SK-N-SH treated with all-trans-retinoic acid at 6 μM for 48 hours (cell line): ENCODE results near the gene RHBDF2.
"Not testable (repeated sequence)": the region's sequence is repeated elsewhere in the genome, so short reads cannot be mapped to it uniquely, and the experiment has no call there.

ENCODE experiments used
- ATAC-seq: fragments of 200-7000 bp; cut with Tn5 transposase; 3 replicates; pipeline ENCODE4 v1.9.1; 2020; ENCODE audit warnings: mild to moderate bottlenecking, moderate library complexity
- ARNTL ChIP-seq: fragments of 450-650 bp; formaldehyde crosslinking; IDR thresholded peaks from 2 replicates; pipeline ENCODE4 v1.5.0; 2020; ENCODE audit warnings: low read depth, mild to moderate bottlenecking, moderate library complexity, borderline replicate concordance
- BACH2 ChIP-seq: fragments of 250-450 bp; sonication (Bioruptor Pico); IDR thresholded peaks from 2 replicates; pipeline ENCODE4 v1.9.0; 2021; ENCODE audit warnings: mild to moderate bottlenecking, borderline replicate concordance
- OSR1 ChIP-seq: fragments of 250-450 bp; sonication (Bioruptor Pico); IDR thresholded peaks from 2 replicates; pipeline ENCODE4 v1.8.0; 2022; ENCODE audit warnings: moderate library complexity, mild to moderate bottlenecking, inconsistent platforms
- PATZ1 ChIP-seq: fragments of 250-450 bp; sonication (Bioruptor Pico); IDR thresholded peaks from 2 replicates; pipeline ENCODE4 v1.8.0; 2020; ENCODE audit warnings: mild to moderate bottlenecking, moderate library complexity, borderline replicate concordance
- PPARA ChIP-seq: fragments of 250-450 bp; sonication (Bioruptor Pico); IDR thresholded peaks from 2 replicates; pipeline ENCODE4 v1.5.0; 2020; ENCODE audit warnings: mild to moderate bottlenecking, borderline replicate concordance
- TOX ChIP-seq: fragments of 250-450 bp; sonication (Bioruptor Pico); IDR thresholded peaks from 2 replicates; pipeline ENCODE4 v1.8.0; 2021; ENCODE audit warnings: mild to moderate bottlenecking, moderate library complexity, borderline replicate concordance
- TSHZ2 ChIP-seq: fragments of 250-450 bp; sonication (Bioruptor Pico); IDR thresholded peaks from 2 replicates; pipeline ENCODE4 v1.5.0; 2020; ENCODE audit warnings: mild to moderate bottlenecking, moderate library complexity
- ZC3H10 ChIP-seq: fragments of 250-450 bp; sonication (Bioruptor Pico); IDR thresholded peaks from 2 replicates; pipeline ENCODE4 v1.5.1; 2021; ENCODE audit warnings: mild to moderate bottlenecking, moderate library complexity
- ZFP3 ChIP-seq: fragments of 250-450 bp; sonication (Bioruptor Pico); IDR thresholded peaks from 2 replicates; pipeline ENCODE4 v1.5.0; 2020; ENCODE audit warnings: mild to moderate bottlenecking, moderate library complexity
- ZNF565 ChIP-seq: fragments of 450-650 bp; formaldehyde crosslinking; conservative IDR thresholded peaks from 2 replicates; pipeline ENCODE4 v1.5.0; 2020; ENCODE audit warnings: low read depth, mild to moderate bottlenecking, moderate library complexity
- ZNF70 ChIP-seq: fragments of 450-650 bp; formaldehyde crosslinking; IDR thresholded peaks from 2 replicates; pipeline ENCODE4 v1.5.0; 2020; ENCODE audit warnings: mild to moderate bottlenecking, moderate library complexity
- TF ChIP-seq, protein P1 (sequence below): fragments of 250-450 bp; sonication (Bioruptor Pico); IDR thresholded peaks from 2 replicates; pipeline ENCODE4 v1.5.1; 2021; ENCODE audit warnings: mild to moderate bottlenecking, moderate library complexity
- TF ChIP-seq, protein P2 (sequence below): fragments of 250-450 bp; sonication (Bioruptor Pico); IDR thresholded peaks from 2 replicates; pipeline ENCODE4 v1.5.1; 2020; ENCODE audit warnings: low read depth, mild to moderate bottlenecking, moderate library complexity
- TF ChIP-seq, protein P3 (sequence below): fragments of 250-450 bp; sonication (Bioruptor Pico); IDR thresholded peaks from 2 replicates; pipeline ENCODE4 v1.8.0; 2021; ENCODE audit warnings: low read depth, mild to moderate bottlenecking, moderate library complexity, borderline replicate concordance

RHBDF2 gene

GRCh38 chr17:76517638-76518038 is 16.4 kb upstream of the RHBDF2 start (continued):
- TF ChIP-seq, protein P1, sequence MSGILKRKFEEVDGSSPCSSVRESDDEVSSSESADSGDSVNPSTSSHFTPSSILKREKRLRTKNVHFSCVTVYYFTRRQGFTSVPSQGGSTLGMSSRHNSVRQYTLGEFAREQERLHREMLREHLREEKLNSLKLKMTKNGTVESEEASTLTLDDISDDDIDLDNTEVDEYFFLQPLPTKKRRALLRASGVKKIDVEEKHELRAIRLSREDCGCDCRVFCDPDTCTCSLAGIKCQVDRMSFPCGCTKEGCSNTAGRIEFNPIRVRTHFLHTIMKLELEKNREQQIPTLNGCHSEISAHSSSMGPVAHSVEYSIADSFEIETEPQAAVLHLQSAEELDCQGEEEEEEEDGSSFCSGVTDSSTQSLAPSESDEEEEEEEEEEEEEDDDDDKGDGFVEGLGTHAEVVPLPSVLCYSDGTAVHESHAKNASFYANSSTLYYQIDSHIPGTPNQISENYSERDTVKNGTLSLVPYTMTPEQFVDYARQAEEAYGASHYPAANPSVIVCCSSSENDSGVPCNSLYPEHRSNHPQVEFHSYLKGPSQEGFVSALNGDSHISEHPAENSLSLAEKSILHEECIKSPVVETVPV (CRISPR knock-in tag), result no peak
- TF ChIP-seq ARNTL (CRISPR knock-in tag), result no peak
- TF ChIP-seq, protein P2, sequence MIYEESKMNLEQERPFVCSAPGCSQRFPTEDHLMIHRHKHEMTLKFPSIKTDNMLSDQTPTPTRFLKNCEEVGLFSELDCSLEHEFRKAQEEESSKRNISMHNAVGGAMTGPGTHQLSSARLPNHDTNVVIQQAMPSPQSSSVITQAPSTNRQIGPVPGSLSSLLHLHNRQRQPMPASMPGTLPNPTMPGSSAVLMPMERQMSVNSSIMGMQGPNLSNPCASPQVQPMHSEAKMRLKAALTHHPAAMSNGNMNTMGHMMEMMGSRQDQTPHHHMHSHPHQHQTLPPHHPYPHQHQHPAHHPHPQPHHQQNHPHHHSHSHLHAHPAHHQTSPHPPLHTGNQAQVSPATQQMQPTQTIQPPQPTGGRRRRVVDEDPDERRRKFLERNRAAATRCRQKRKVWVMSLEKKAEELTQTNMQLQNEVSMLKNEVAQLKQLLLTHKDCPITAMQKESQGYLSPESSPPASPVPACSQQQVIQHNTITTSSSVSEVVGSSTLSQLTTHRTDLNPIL, result no peak
- TF ChIP-seq, protein P3, sequence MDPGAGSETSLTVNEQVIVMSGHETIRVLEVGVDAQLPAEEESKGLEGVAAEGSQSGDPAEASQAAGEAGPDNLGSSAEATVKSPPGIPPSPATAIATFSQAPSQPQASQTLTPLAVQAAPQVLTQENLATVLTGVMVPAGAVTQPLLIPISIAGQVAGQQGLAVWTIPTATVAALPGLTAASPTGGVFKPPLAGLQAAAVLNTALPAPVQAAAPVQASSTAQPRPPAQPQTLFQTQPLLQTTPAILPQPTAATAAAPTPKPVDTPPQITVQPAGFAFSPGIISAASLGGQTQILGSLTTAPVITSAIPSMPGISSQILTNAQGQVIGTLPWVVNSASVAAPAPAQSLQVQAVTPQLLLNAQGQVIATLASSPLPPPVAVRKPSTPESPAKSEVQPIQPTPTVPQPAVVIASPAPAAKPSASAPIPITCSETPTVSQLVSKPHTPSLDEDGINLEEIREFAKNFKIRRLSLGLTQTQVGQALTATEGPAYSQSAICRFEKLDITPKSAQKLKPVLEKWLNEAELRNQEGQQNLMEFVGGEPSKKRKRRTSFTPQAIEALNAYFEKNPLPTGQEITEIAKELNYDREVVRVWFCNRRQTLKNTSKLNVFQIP (CRISPR knock-in tag), result no peak
- no peak for TF ChIP-seq ZFP3 (CRISPR knock-in tag)
- TF ChIP-seq ZNF565, result no peak

GRCh38 chr17:76515274-76515949 is 14.2 kb upstream of the RHBDF2 start:
- ATAC-seq, result no peak
- no peak for TF ChIP-seq ZNF70 (CRISPR knock-in tag)
- TF ChIP-seq PPARA (CRISPR knock-in tag), result no peak
- no peak for TF ChIP-seq PATZ1 (CRISPR knock-in tag)
- no peak for TF ChIP-seq OSR1 (CRISPR knock-in tag)
- no peak for TF ChIP-seq TSHZ2
- no peak for TF ChIP-seq TOX (CRISPR knock-in tag)
- no peak for TF ChIP-seq ZC3H10 (CRISPR knock-in tag)

DNA sequence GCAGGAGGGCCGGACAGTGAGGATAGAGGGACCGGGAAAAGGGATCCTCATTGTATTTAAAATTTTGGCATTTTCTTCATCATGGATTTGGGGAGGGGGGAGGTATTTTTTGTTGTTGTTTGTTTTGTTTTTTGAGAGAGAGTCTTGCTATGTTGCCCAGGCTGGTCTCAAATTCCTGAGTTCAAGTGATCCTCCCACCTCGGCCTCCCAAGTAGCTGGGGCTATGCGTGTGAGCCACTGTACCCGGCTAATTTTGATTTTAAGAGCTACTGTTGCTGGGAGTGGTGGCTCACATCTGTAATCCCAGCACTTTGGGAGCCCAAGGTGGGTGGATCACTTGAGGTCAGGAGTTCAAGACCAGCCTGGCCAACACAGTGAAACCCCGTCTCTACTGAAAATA is 13.1 kb upstream of the RHBDF2 start:
- not testable (repeated sequence) for ATAC-seq

GRCh38 chr17:76513306-76513692 is 12.1 kb upstream of the RHBDF2 start:
- TF ChIP-seq BACH2 (no peak), PPARA (CRISPR knock-in tag) (no peak), ZC3H10 (CRISPR knock-in tag) (no peak), ARNTL (CRISPR knock-in tag) (no peak), OSR1 (CRISPR knock-in tag) (no peak)
- ATAC-seq, result no peak

DNA sequence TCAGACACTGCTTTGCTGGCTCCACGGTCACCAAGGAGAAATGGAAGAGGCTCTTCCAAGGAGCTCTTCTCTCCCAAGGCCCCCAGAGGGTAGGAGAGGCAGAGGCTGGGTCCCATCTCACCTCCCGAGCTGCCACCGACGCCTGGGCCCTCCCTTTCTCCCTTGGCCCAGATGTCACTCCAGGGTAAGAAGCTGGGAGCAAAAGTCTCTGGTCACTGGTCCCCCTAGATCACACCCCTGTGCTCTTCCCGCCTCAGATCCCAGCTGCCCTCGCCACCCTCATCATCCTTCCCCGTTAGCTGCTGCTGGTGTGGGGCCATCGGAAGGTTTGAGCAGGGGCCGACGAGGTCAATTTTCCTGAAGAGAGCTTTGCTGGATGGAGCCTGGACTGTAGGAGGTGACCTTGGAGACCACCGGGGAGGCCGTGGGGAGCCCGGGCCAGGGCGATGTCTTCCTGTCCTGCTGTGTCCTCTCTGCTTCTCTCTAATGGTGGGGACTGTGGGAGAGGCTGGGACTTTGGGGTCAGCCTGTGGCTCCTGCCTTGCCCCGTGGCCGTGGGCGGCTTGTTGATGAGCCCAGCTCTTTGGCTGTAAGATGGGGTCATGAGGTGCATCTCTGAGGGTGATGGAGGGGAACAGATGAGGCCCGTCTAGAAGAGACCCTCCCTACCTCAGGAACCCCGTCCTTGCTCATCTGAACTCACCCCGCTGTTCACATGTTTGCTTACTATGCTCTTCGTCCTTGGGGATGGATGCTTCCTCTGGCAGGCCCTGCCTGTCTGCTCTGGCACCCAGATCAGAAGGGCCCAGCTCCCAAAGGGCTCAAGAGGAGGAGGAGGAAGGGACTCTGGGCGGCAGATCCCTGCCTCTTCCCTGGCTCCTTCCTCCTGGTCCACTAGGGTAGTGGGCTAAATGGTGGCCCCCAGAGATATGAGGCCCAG is 11.4 kb upstream of the RHBDF2 start:
- TF ChIP-seq ARNTL (CRISPR knock-in tag), result no peak
- no peak for TF ChIP-seq OSR1 (CRISPR knock-in tag)
- no peak for ATAC-seq
